CD4-positive, CD25-positive, alpha-beta regulatory T cell (primary cell): Measurements from ENCODE around the gene ZBTB18. TPM values are rescaled to one million over a fixed set of nuclear protein-coding genes. Genes with fewer than 3 reads are reported as not detected.

Experiments used
- ATAC-seq, 2 donors: fragments of 150-1000 bp; cut with Tn5 transposase; one replicate each; pipeline ENCODE4 v1.10.0; 2021; ENCODE audit warnings: low read depth in 2 of 2, moderate number of reproducible peaks in 2 of 2, moderate library complexity in 1 of 2
- DNase-seq, 3 donors: peaks; one replicate each; pipeline versions ENCODE4 v3.0.0 to v3.0.0-alpha.2; 2012 to 2022; ENCODE audit warnings: mixed read lengths in 1 of 3
- H3K27ac ChIP-seq: one replicate; pipeline ENCODE4 v1.7.0; 2013; ENCODE audit warnings: mild to moderate bottlenecking, low read length; ENCODE audit not compliant: insufficient read depth, poor library complexity, severe bottlenecking
- H3K27me3 ChIP-seq: one replicate; pipeline ENCODE4 v1.7.0; 2013; ENCODE audit warnings: low read length; ENCODE audit not compliant: control insufficient read depth, insufficient read depth
- H3K36me3 ChIP-seq: one replicate; pipeline ENCODE4 v1.7.0; 2013; ENCODE audit warnings: mild to moderate bottlenecking, low read length, moderate library complexity; ENCODE audit not compliant: control insufficient read depth, insufficient read depth
- H3K4me1 ChIP-seq: 2 replicates; pipeline ENCODE4 v1.7.0; 2013; ENCODE audit warnings: mild to moderate bottlenecking, low read length; ENCODE audit not compliant: insufficient read depth, control insufficient read depth, poor library complexity, severe bottlenecking
- H3K4me3 ChIP-seq: one replicate; pipeline ENCODE4 v1.7.0; 2013; ENCODE audit warnings: low read depth, mild to moderate bottlenecking, low read length, moderate library complexity
- H3K9me3 ChIP-seq, 2 experiments: 1 replicate in 1 of 2; 2 replicates in 1 of 2; pipeline ENCODE4 v1.7.0; 2013; ENCODE audit warnings: low read length in 2 of 2, mild to moderate bottlenecking in 1 of 2, moderate library complexity in 1 of 2; ENCODE audit not compliant: control insufficient read depth in 2 of 2
- H3K27ac Mint-ChIP-seq, 3 donors: one replicate each; pipeline ENCODE4 v1.8.0; 2020 to 2022; ENCODE audit warnings: mild to moderate bottlenecking in 3 of 3, mixed read lengths in 3 of 3, moderate library complexity in 2 of 3
- H3K27me3 Mint-ChIP-seq: one replicate; pipeline ENCODE4 v1.8.0; 2022; ENCODE audit warnings: mild to moderate bottlenecking, mixed read lengths
- H3K36me3 Mint-ChIP-seq: one replicate; pipeline ENCODE4 v1.8.0; 2020; ENCODE audit warnings: mixed read lengths
- H3K4me1 Mint-ChIP-seq, 4 donors: one replicate each; pipeline ENCODE4 v1.8.0; 2020 to 2022; ENCODE audit warnings: mixed read lengths in 4 of 4, mild to moderate bottlenecking in 1 of 4
- H3K4me3 Mint-ChIP-seq, 4 donors: one replicate each; pipeline ENCODE4 v1.8.0; 2020 to 2022; ENCODE audit warnings: mild to moderate bottlenecking in 4 of 4, mixed read lengths in 4 of 4, moderate library complexity in 3 of 4
- H3K9me3 Mint-ChIP-seq, 7 donors: one replicate each; pipeline ENCODE4 v1.8.0; 2020 to 2022; ENCODE audit warnings: mixed read lengths in 7 of 7, mild to moderate bottlenecking in 3 of 7, moderate library complexity in 2 of 7
- polyA plus RNA-seq, 4 donors: library from polyadenylated mRNA; unstranded; fragments of 300-500 nt; fragmentation: Illumina TruSeq; gene quantifications; one replicate each; pipeline ENCODE4 v1.2.3, GENCODE V29; 2021
- total RNA-seq: library from RNA; stranded (reverse); gene quantifications from one replicate; pipeline ENCODE4 v1.2.3, GENCODE V29; 2022

ZBTB18 gene
- total and polyA plus RNA-seq, 5 donors from 2014 or later, result 0.76 to 21.7 (median 2.0) TPM

DNA sequence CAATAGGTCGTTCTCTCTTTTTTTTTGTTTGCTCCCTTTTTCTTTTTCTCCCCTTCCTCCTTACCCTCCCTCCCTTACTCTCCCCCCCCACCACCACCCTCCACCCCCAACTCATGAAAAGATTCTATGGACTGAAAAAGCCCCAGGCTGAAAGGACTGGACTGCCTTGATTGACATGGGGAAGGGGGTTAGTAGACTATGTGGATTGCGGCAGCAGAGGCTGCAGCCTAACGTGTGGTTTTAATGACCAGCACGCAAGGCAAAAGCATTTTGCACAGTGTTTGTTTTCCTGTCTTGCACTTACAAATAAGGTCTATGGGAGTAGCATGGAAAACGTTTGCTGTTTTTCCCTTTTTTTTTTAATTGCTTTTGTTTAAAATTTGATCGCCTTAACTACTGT is 5.5 kb downstream of the ZBTB18 start:
- H3K36me3 Mint-ChIP-seq, result peaks cover 4% of the 10 kb centered on the region
- H3K9me3 Mint-ChIP-seq, result no peaks in the 10 kb centered on the region
- DNase-seq (no peak), ATAC-seq (no peak)
- Histone ChIP-seq H3K27me3 (no peaks in the 10 kb centered on the region), H3K4me1 (peaks cover 10% of the 10 kb centered on the region), H3K36me3 (peaks cover 13% of the 10 kb centered on the region), H3K9me3 (no peaks in the 10 kb centered on the region), H3K27ac (no peak overlapping the region), H3K4me3 (no peak overlapping the region)
- H3K4me3 Mint-ChIP-seq, result no peak overlapping the region
- H3K27ac Mint-ChIP-seq, result no peak overlapping the region
- peaks cover 0 to 14% (median 8%) of the 10 kb centered on the region in 4 donors for H3K4me1 Mint-ChIP-seq
- peaks cover 4% of the 10 kb centered on the region for H3K27me3 Mint-ChIP-seq

DNA sequence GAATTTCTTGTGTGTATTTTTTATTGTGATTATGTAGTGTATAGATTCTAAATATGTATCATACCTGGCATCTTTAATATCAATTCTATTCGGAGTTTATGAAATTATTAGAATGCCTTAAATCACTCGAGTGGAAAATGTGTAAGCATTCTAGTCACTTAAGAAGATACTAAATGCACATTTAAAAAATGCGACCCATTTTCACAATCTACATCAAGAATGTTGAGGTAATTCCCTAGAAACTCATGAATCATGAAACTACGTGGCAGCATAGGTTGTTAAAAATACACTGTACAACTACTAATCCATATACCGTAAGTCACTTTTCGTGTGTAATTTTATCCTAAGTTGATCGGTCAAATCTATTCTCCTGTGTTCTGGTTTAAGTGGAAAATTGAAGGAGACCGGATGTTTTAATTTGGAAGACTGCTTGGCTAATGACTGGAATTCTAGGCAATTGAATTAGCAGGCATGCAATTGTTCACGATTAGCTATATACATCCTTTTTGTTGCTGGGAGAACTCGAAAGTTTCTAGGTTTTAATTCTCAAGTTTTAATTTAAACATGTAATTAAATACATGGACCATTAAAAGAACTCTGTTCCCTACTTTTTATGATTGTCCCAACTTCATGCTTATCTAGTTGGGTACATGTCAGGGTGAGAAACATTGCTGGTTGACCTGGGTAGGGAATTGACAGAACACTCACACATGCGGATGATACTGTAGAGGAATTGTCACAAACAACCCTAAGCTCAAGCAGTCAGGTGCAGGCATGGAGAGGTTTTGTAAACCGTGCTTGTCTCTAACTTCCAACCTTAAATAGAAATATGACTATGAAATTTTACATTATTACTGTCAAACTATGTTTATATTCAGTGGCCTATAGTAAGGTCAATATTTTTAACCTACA is 6.6 kb downstream of the ZBTB18 start:
- ATAC-seq, result no peak
- Histone ChIP-seq H3K4me3 (no peak overlapping the region), H3K4me1 (peaks cover 1% of the 10 kb centered on the region), H3K9me3 (no peaks in the 10 kb centered on the region), H3K36me3 (peaks cover 13% of the 10 kb centered on the region), H3K27ac (no peak overlapping the region), H3K27me3 (no peaks in the 10 kb centered on the region)
- H3K27ac Mint-ChIP-seq, result no peak overlapping the region
- no peak overlapping the region for H3K4me3 Mint-ChIP-seq
- no peak for DNase-seq
- H3K4me1 Mint-ChIP-seq, result peaks cover 0 to 14% (median 7%) of the 10 kb centered on the region in 4 donors
- H3K9me3 Mint-ChIP-seq, result no peaks in the 10 kb centered on the region
- H3K27me3 Mint-ChIP-seq, result peaks cover 4% of the 10 kb centered on the region
- peaks cover 4% of the 10 kb centered on the region for H3K36me3 Mint-ChIP-seq

DNA sequence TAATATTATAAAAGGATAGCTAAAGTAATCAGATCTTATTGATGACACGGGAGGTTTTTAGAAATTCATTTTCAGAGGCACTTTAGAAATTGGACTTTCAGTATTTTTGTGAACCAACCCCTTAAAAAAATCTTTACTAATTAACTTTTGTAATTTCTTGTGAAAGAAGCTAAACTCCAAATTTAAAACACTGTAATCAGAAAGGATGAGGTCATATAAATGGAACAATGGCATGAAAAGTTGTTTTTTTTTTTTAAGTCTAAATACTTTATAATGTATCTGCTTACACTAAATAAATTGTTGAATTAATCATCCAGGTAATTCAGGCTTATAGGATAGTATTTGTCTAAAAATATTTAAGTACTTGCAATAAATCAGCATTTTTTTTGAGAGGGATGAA is 9.0 kb downstream of the ZBTB18 start:
- no peak for ATAC-seq
- no peak overlapping the region for H3K27ac Mint-ChIP-seq
- no peaks in the 10 kb centered on the region for H3K9me3 Mint-ChIP-seq

GRCh38 chr1:244060686-244061085 is 9.6 kb downstream of the ZBTB18 start:
- peaks cover 5% of the 10 kb centered on the region for H3K27me3 ChIP-seq
- Mint-ChIP-seq H3K9me3 (no peaks in the 10 kb centered on the region), H3K4me3 (peak overlapping the region in 1 of 4 donors; percentile 24), H3K4me1 (peaks cover 0 to 11% (median 4%) of the 10 kb centered on the region in 4 donors), H3K27ac (no peak overlapping the region), H3K36me3 (peaks cover 3% of the 10 kb centered on the region), H3K27me3 (peaks cover 4% of the 10 kb centered on the region)
- no peaks in the 10 kb centered on the region for H3K36me3 ChIP-seq
- ATAC-seq, result no peak
- H3K4me1 ChIP-seq, result no peaks in the 10 kb centered on the region
- no peak overlapping the region for H3K27ac ChIP-seq
- no peak for DNase-seq
- no peak overlapping the region for H3K4me3 ChIP-seq
- H3K9me3 ChIP-seq, result no peaks in the 10 kb centered on the region

More for the DNA sequence above, 9.0 kb downstream of the ZBTB18 start:
- H3K27me3 ChIP-seq, result peaks cover 4% of the 10 kb centered on the region
- no peak overlapping the region for H3K27ac ChIP-seq
- Mint-ChIP-seq H3K36me3 (peaks cover 4% of the 10 kb centered on the region), H3K4me3 (no peak overlapping the region), H3K4me1 (peaks cover 0 to 14% (median 7%) of the 10 kb centered on the region in 4 donors), H3K27me3 (peaks cover 4% of the 10 kb centered on the region)
- no peak for DNase-seq
- H3K36me3 ChIP-seq, result no peaks in the 10 kb centered on the region
- no peaks in the 10 kb centered on the region for H3K9me3 ChIP-seq
- H3K4me1 ChIP-seq, result no peaks in the 10 kb centered on the region
- no peak overlapping the region for H3K4me3 ChIP-seq

GRCh38 chr1:244062156-244062725 is 11.2 kb downstream of the ZBTB18 start:
- Mint-ChIP-seq H3K27ac (no peak overlapping the region), H3K36me3 (no peaks in the 10 kb centered on the region), H3K9me3 (no peaks in the 10 kb centered on the region), H3K4me3 (no peak overlapping the region), H3K27me3 (peaks cover 4% of the 10 kb centered on the region), H3K4me1 (peaks cover 0 to 5% (median 2%) of the 10 kb centered on the region in 4 donors)
- no peak for DNase-seq
- ATAC-seq, result no peak
- Histone ChIP-seq H3K4me1 (no peaks in the 10 kb centered on the region), H3K4me3 (no peak overlapping the region), H3K36me3 (no peaks in the 10 kb centered on the region), H3K27me3 (peaks cover 5% of the 10 kb centered on the region), H3K27ac (no peak overlapping the region), H3K9me3 (no peaks in the 10 kb centered on the region)

DNA sequence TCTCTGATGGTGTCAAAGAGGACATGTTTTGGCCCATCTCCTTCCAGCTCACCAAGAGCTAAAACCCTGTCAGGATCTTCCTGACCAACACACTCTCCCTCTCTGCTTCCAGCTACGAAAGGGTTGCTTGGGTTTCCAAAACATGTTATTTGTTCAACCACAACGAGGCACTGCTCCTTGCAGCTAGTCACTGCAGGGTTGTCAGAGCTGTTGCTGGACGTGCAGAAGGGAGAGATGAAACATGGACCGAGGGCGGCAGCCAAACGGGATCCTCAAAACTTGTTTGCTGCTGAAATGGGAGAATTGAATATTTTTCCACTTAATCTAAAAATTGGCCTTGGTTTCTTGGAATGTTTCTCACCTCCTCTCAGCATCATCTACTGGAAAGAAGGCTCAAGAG is 12.4 kb downstream of the ZBTB18 start:
- Mint-ChIP-seq H3K4me3 (no peak overlapping the region), H3K27me3 (peaks cover 4% of the 10 kb centered on the region), H3K4me1 (no peaks in the 10 kb centered on the region), H3K9me3 (no peaks in the 10 kb centered on the region), H3K27ac (no peak overlapping the region), H3K36me3 (no peaks in the 10 kb centered on the region)
- Histone ChIP-seq H3K9me3 (no peaks in the 10 kb centered on the region), H3K27me3 (peaks cover 5% of the 10 kb centered on the region), H3K4me3 (no peak overlapping the region), H3K36me3 (no peaks in the 10 kb centered on the region), H3K27ac (no peak overlapping the region), H3K4me1 (no peaks in the 10 kb centered on the region)
- DNase-seq (no peak), ATAC-seq (no peak)

GRCh38 chr1:244064621-244065020 is 13.5 kb downstream of the ZBTB18 start:
- Mint-ChIP-seq H3K27ac (no peak overlapping the region), H3K36me3 (no peaks in the 10 kb centered on the region), H3K9me3 (no peaks in the 10 kb centered on the region), H3K27me3 (peaks cover 4% of the 10 kb centered on the region), H3K4me3 (no peak overlapping the region), H3K4me1 (no peaks in the 10 kb centered on the region)
- Histone ChIP-seq H3K27ac (no peak overlapping the region), H3K4me1 (no peaks in the 10 kb centered on the region), H3K36me3 (no peaks in the 10 kb centered on the region), H3K27me3 (peaks cover 5% of the 10 kb centered on the region), H3K4me3 (no peak overlapping the region), H3K9me3 (no peaks in the 10 kb centered on the region)
- no peak for DNase-seq
- ATAC-seq, result no peak
